ENCODE measurements around the gene CDH4.

Gene CDH4

DNA sequence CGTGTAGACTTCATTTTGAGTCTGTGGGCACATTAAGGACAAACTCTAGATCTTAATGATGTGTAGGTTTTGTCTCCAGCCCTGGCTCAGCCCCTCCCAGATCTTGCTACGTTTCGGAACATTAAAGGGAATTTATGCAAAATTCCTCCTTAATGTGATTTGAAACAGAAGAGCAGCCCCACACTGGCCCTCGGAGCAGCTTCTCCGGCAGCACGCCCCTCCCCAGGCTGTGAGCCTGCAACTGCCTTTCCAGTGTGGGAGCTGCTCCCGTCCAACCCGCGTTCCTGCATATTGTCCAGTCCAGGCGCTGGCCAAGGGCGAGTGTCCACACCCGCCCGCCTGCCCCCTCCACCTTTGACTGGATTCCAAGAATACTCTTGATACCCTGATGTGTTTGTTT lies 556.4 kb downstream of the CDH4 start:
- CTCF ChIA-PET, result no interaction called here
- POLR2A ChIA-PET, result no interaction called here
- H3K4me3 ChIP-seq (ENCODE audit: low read depth, low read length), result no peak overlapping the region
- H3K36me3 ChIP-seq (ENCODE audit: control insufficient read depth in 2 of 2, insufficient read depth in 1 of 2, low read length in 2 of 2), result no peaks in the 10 kb centered on the region
- no peak overlapping the region for H3K27ac ChIP-seq (ENCODE audit: extremely low read depth, low read depth, low read length)
- TF ChIP-seq SP2 (tag by site-specific recombination; IDR thresholded peaks at IDR 0.05) (no peak), ZNF529 (tag by site-specific recombination; IDR thresholded peaks at IDR 0.05; ENCODE audit: insufficient replicate concordance) (no peak), REPIN1 (tag by site-specific recombination; IDR thresholded peaks at IDR 0.05; ENCODE audit: low read depth) (no peak), ZNF561 (tag by site-specific recombination; IDR thresholded peaks at IDR 0.05; ENCODE audit: borderline replicate concordance) (no peak), SP7 (tag by site-specific recombination; IDR thresholded peaks at IDR 0.05) (no peak), ZNF658 (tag by site-specific recombination; IDR thresholded peaks at IDR 0.05) (no peak), ZNF169 (tag by site-specific recombination; IDR thresholded peaks at IDR 0.05) (no peak)
- TF ChIP-seq, protein P1, sequence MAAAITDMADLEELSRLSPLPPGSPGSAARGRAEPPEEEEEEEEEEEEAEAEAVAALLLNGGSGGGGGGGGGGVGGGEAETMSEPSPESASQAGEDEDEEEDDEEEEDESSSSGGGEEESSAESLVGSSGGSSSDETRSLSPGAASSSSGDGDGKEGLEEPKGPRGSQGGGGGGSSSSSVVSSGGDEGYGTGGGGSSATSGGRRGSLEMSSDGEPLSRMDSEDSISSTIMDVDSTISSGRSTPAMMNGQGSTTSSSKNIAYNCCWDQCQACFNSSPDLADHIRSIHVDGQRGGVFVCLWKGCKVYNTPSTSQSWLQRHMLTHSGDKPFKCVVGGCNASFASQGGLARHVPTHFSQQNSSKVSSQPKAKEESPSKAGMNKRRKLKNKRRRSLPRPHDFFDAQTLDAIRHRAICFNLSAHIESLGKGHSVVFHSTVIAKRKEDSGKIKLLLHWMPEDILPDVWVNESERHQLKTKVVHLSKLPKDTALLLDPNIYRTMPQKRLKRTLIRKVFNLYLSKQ (tag by site-specific recombination; IDR thresholded peaks at IDR 0.05; ENCODE audit: borderline replicate concordance), result no peak
- TF ChIP-seq, protein P2, sequence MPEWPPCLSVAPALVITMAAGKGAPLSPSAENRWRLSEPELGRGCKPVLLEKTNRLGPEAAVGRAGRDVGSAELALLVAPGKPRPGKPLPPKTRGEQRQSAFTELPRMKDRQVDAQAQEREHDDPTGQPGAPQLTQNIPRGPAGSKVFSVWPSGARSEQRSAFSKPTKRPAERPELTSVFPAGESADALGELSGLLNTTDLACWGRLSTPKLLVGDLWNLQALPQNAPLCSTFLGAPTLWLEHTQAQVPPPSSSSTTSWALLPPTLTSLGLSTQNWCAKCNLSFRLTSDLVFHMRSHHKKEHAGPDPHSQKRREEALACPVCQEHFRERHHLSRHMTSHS (tag by site-specific recombination; IDR thresholded peaks at IDR 0.05), result no peak
- H3K9me3 ChIP-seq (ENCODE audit: control insufficient read depth, insufficient read depth, low read depth, low read length), result no peaks in the 10 kb centered on the region
- H3K4me1 ChIP-seq (ENCODE audit: control insufficient read depth, insufficient read depth, low read length), result no peaks in the 10 kb centered on the region

- Histone ChIP-seq H3K4me1 (ENCODE audit: control insufficient read depth, insufficient read depth, low read length) (no peaks in the 10 kb centered on the region), H3K27ac (ENCODE audit: extremely low read depth, low read depth, low read length) (no peak overlapping the region), H3K9me3 (ENCODE audit: control insufficient read depth, insufficient read depth, low read depth, low read length) (no peaks in the 10 kb centered on the region), H3K36me3 (ENCODE audit: control insufficient read depth in 2 of 2, insufficient read depth in 1 of 2, low read length in 2 of 2) (no peaks in the 10 kb centered on the region), H3K4me3 (ENCODE audit: low read depth, low read length) (no peak overlapping the region)
- ChIA-PET CTCF (interaction anchor here (0.7 kb wide), 1 partner anchor 1075 kb away, joined by 3 read pairs; no protein-coding TSS in a partner anchor), POLR2A (no interaction called here)
- TF ChIP-seq ZNF274 (IDR thresholded peaks at IDR 0.05; ENCODE audit: low read length) (no peak), ZNF274 (tag by site-specific recombination; IDR thresholded peaks at IDR 0.05; ENCODE audit: borderline replicate concordance) (no peak), ZNF148 (tag by site-specific recombination; IDR thresholded peaks at IDR 0.05; ENCODE audit: borderline replicate concordance) (no peak), ZNF664 (tag by site-specific recombination; IDR thresholded peaks at IDR 0.05) (no peak), ZNF624 (tag by site-specific recombination; IDR thresholded peaks at IDR 0.05) (no peak), ZBTB1 (tag by site-specific recombination; IDR thresholded peaks at IDR 0.05) (no peak)
Measured at GRCh38 chr20:61809006-61809770, 557.1 kb downstream of the CDH4 start.

DNA sequence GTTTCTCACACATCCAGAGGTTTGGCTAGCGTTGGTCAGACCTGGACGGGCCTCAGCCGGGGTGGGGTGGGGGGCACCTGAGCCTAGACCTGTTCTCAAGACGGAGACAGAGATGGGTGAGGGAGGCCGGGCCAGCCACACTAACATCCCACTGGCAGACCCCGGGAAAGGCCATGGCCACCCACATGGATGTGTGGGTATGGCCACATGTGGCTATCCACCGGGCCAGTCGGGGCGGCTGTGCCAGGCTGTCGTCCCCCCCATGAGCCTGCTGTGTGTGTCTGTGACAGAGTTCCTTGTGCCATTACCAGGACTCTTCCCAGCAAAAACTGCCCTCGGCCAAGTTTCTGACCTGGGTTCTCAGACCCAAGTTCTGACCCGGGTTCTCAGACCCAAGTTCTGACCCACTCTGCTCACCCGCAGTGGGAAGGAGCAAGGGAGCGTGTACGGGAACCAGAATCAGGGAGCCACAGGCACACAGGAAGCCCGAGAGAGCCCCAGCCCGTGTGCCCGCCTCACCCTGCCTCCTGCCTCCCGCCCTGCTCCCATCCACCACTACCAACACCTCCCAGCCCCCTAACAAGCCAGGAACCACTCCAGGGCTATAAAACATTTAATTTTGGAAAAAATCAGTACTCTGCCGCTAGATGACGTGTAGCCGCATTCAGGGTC lies 558.1 kb downstream of the CDH4 start:
- TF ChIP-seq BCL6B (tag by site-specific recombination; IDR thresholded peaks at IDR 0.05) (no peak), ZNF23 (tag by site-specific recombination; IDR thresholded peaks at IDR 0.05; ENCODE audit: borderline replicate concordance) (no peak), ZNF626 (tag by site-specific recombination; IDR thresholded peaks at IDR 0.05) (no peak), ZNF16 (tag by site-specific recombination; IDR thresholded peaks at IDR 0.05; ENCODE audit: low read depth) (no peak), SCRT2 (tag by site-specific recombination; IDR thresholded peaks at IDR 0.05) (no peak), ZNF19 (tag by site-specific recombination; IDR thresholded peaks at IDR 0.05; ENCODE audit: low read depth) (no peak), BCL11A (tag by site-specific recombination; IDR thresholded peaks at IDR 0.05; ENCODE audit: low read depth) (no peak), ZNF548 (tag by site-specific recombination; IDR thresholded peaks at IDR 0.05) (no peak), ZBTB7A (tag by site-specific recombination; IDR thresholded peaks at IDR 0.05; ENCODE audit: low read depth) (no peak), ZNF404 (tag by site-specific recombination; IDR thresholded peaks at IDR 0.05) (no peak), BCL11B (tag by site-specific recombination; IDR thresholded peaks at IDR 0.05; ENCODE audit: low read depth) (no peak)
- POLR2A ChIA-PET, result no interaction called here
- Histone ChIP-seq H3K4me3 (ENCODE audit: low read depth, low read length) (no peak overlapping the region), H3K36me3 (ENCODE audit: control insufficient read depth in 2 of 2, insufficient read depth in 1 of 2, low read length in 2 of 2) (no peaks in the 10 kb centered on the region), H3K9me3 (ENCODE audit: control insufficient read depth, insufficient read depth, low read depth, low read length) (no peaks in the 10 kb centered on the region), H3K27ac (ENCODE audit: extremely low read depth, low read depth, low read length) (no peak overlapping the region), H3K4me1 (ENCODE audit: control insufficient read depth, insufficient read depth, low read length) (no peaks in the 10 kb centered on the region)
- CTCF ChIA-PET, result no interaction called here
